Measurements from ENCODE around the gene ADAMTS2. TPM values are rescaled to one million over a fixed set of nuclear protein-coding genes. Genes with fewer than 3 reads are reported as not detected.

The ADAMTS2 gene
- total RNA-seq, 5 donors from 2014 or later (not counting 1 experiment from before 2014, with no cell fraction given) = 0.09 to 0.23 TPM; not detected in 3

DNA sequence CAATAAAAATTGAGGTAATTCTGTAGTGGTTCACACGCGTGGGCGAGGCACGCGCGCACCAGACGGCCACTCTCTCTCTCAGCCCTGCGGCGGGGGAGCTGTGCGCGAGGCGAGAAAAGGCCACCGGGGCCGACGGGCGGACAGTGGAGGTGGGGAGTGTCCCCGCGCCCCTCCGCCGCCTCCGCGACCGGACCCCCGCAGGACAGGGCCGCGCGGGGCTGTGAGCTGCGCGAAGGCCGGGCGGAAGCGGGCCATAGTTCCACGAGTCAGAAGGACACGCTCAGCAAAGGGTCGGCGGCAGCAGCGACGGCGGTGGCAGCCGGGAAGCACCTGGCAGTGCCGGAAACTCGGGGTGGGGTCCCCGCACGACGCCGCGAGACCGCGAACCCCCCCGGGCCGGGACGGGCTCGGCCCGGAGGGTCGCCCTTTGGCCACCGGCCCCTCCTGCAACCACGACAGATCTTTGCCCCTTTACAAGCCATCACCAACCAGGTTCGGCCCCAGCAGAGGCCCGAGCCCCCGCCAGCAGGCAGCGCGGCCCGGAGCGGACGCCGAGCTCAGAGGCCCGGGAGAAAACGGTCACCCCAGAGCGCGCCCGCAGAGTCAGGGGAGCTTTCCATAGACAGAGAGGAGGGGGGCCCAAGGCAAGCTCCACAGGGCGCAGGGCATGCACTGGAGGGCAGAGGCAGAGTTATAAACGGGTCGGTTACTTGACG lies 224.2 kb downstream of the ADAMTS2 start:
- ATAC-seq (replicated peaks in 1 of 4) = no peak
- H3K4me3 Mint-ChIP-seq = no peak overlapping the region
- WGBS (ENCODE audit: insufficient coverage) = 85% methylated on average over 66 of the region's 75 CpGs
- H3K36me3 Mint-ChIP-seq = peaks cover 3% of the 10 kb centered on the region
- H3K4me3 ChIP-seq (ENCODE audit: control insufficient read depth in 1 of 2, extremely low read depth in 1 of 2, low read length in 1 of 2) = no peak overlapping the region
- H3K27me3 Mint-ChIP-seq = no peaks in the 10 kb centered on the region
- H3K36me3 ChIP-seq (ENCODE audit: control insufficient read depth in 2 of 2, extremely low read depth in 1 of 2, insufficient read depth in 1 of 2, low read length in 1 of 2) = no peaks in the 10 kb centered on the region
- ChIA-PET CTCF (no interaction called here), POLR2A (no interaction called here)
- H3K27ac ChIP-seq (ENCODE audit: low read length) = no peak overlapping the region
- no peaks in the 10 kb centered on the region for H3K9me3 ChIP-seq
- H3K27me3 ChIP-seq (replicated peaks in 1 of 2; ENCODE audit: control insufficient read depth in 2 of 2, extremely low read depth in 1 of 2, insufficient read depth in 2 of 2, low read length in 1 of 2) = peaks cover 0 to 11% of the 10 kb centered on the region in 2 experiments
- no peak overlapping the region for H3K27ac Mint-ChIP-seq
- H3K4me1 Mint-ChIP-seq = no peaks in the 10 kb centered on the region
- peaks cover 0 to 5% (median 5%) of the 10 kb centered on the region in 3 donors for H3K9me3 Mint-ChIP-seq
- H3K4me1 ChIP-seq (ENCODE audit: control insufficient read depth in 1 of 2, extremely low read depth in 1 of 2, insufficient read depth in 2 of 2, low read length in 2 of 2) = no peaks in the 10 kb centered on the region
- no peak for DNase-seq

DNA sequence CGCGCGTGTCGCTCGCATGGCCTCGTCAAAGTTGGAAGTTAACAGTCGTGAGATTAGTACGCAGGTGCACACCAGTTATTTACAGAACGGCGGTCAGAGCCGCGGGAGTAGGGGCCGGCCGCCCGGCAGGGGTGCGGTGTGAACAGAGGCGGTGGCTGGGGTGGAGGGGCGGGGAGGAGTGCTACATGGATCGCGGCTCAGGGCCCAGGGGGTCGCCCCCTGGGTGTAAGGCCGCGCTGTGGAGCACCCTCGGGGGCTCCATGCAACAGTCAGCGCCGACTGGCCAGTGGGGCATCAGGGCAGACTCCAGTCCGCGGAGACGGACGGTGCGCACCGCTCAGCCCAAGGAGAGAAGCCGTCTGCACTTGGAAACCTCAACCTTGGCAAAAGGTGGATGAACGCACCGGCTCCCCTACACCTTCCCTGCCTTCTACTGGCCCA lies 224.8 kb downstream of the ADAMTS2 start:
- WGBS (ENCODE audit: insufficient coverage) = 98% methylated on average over 31 of the region's 35 CpGs
- Mint-ChIP-seq H3K9me3 (peaks cover 1 to 6% (median 5%) of the 10 kb centered on the region in 3 donors), H3K36me3 (peaks cover 3% of the 10 kb centered on the region), H3K27me3 (no peaks in the 10 kb centered on the region), H3K27ac (no peak overlapping the region), H3K4me1 (no peaks in the 10 kb centered on the region), H3K4me3 (no peak overlapping the region)
- peaks cover 0 to 14% of the 10 kb centered on the region in 2 experiments for H3K27me3 ChIP-seq (replicated peaks in 1 of 2; ENCODE audit: control insufficient read depth in 2 of 2, extremely low read depth in 1 of 2, insufficient read depth in 2 of 2, low read length in 1 of 2)
- no peaks in the 10 kb centered on the region for H3K9me3 ChIP-seq
- CTCF ChIA-PET = no interaction called here
- H3K27ac ChIP-seq (ENCODE audit: low read length) = no peak overlapping the region
- no peak for DNase-seq
- POLR2A ChIA-PET = no interaction called here
- ATAC-seq (replicated peaks in 1 of 4) = no peak
- H3K36me3 ChIP-seq (ENCODE audit: control insufficient read depth in 2 of 2, extremely low read depth in 1 of 2, insufficient read depth in 1 of 2, low read length in 1 of 2) = no peaks in the 10 kb centered on the region
- H3K4me3 ChIP-seq (ENCODE audit: control insufficient read depth in 1 of 2, extremely low read depth in 1 of 2, low read length in 1 of 2) = no peak overlapping the region
- no peaks in the 10 kb centered on the region for H3K4me1 ChIP-seq (ENCODE audit: control insufficient read depth in 1 of 2, extremely low read depth in 1 of 2, insufficient read depth in 2 of 2, low read length in 2 of 2)

DNA sequence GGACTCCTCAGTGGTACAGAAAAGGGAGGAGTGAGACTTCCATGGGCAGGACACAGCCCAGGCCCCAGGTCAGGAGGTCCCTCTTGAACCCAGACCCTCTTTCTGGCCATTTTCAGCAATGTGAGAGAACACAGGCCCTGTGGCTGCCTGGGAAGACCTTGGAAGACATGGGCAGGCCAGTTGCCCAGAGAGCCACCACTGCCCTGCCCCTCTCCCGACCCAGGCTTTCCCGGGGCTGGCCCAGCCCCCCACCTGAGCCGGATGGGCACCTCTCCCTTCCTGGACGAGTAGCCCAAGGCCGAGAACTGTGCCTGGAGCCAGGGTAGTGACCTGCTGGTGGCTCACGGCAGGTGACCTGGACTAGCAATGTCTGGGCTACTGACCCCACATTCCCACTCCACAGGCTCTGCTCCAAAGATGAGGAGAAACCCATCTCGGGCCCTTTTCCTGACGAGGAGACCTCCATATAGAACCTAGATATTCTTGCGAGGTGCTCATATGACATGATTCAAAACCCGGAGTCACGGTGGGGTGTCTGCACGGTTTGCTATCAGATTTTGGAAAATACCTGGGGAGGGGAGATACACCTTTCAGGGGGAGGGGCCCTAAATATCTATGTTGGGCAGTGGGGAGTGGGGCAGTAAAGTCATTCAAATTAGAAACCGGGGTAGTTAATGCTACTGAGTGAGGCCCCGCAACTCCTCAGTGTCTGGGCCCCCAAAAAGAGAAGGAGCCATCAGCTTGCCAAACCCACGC lies 225.7 kb downstream of the ADAMTS2 start:
- Mint-ChIP-seq H3K4me1 (no peaks in the 10 kb centered on the region), H3K9me3 (peaks cover 10 to 15% (median 11%) of the 10 kb centered on the region in 3 donors), H3K27ac (no peak overlapping the region), H3K27me3 (no peaks in the 10 kb centered on the region), H3K36me3 (peaks cover 3% of the 10 kb centered on the region), H3K4me3 (no peak overlapping the region)
- DNase-seq (no peak), ATAC-seq (replicated peaks in 1 of 4) (no peak)
- CTCF ChIA-PET = no interaction called here
- Histone ChIP-seq H3K27ac (ENCODE audit: low read length) (no peak overlapping the region), H3K9me3 (no peaks in the 10 kb centered on the region), H3K36me3 (ENCODE audit: control insufficient read depth in 2 of 2, extremely low read depth in 1 of 2, insufficient read depth in 1 of 2, low read length in 1 of 2) (no peaks in the 10 kb centered on the region), H3K4me3 (ENCODE audit: control insufficient read depth in 1 of 2, extremely low read depth in 1 of 2, low read length in 1 of 2) (no peak overlapping the region), H3K4me1 (ENCODE audit: control insufficient read depth in 1 of 2, extremely low read depth in 1 of 2, insufficient read depth in 2 of 2, low read length in 2 of 2) (no peaks in the 10 kb centered on the region), H3K27me3 (replicated peaks in 1 of 2; ENCODE audit: control insufficient read depth in 2 of 2, extremely low read depth in 1 of 2, insufficient read depth in 2 of 2, low read length in 1 of 2) (peaks cover 0 to 14% of the 10 kb centered on the region in 2 experiments)
- POLR2A ChIA-PET = no interaction called here
- WGBS (ENCODE audit: insufficient coverage) = 92% methylated on average over 7 of the region's 15 CpGs

DNA sequence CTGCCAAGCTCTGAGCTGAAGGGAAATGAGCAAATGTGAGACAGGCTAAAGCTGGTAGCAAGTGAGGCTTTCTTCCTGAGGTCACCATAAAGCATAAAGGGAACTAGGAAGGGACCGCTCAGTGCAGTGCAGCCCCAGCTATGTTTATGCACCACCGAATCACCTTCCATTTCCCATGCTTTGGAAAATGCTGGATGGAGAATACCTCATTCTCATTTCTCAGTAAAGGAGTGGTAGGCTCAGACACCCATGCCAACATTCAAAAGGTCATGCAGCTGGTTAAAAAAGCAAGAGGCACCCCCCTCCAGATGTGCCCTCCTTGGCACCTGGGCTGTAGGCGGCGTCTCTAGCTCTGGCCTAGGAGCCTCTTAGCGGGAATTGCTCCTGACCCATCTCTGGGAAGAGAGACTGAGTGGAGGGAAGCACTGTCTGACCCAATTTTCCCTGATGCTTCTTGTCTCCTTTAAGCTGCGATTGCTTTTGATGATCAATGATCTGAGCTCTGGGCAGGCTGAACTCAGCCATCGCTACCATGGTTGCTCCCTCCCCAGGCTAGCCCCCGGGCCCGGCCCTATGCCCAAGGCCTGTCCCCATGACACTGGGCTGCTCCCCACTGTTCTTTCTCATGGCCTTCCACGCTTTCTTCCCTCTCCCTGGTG lies 226.4 kb downstream of the ADAMTS2 start:
- Mint-ChIP-seq H3K36me3 (peaks cover 3% of the 10 kb centered on the region), H3K9me3 (peaks cover 11 to 20% (median 16%) of the 10 kb centered on the region in 3 donors), H3K4me1 (no peaks in the 10 kb centered on the region), H3K27ac (no peak overlapping the region), H3K27me3 (no peaks in the 10 kb centered on the region), H3K4me3 (no peak overlapping the region)
- H3K9me3 ChIP-seq = no peaks in the 10 kb centered on the region
- peaks cover 0 to 11% of the 10 kb centered on the region in 2 experiments for H3K27me3 ChIP-seq (replicated peaks in 1 of 2; ENCODE audit: control insufficient read depth in 2 of 2, extremely low read depth in 1 of 2, insufficient read depth in 2 of 2, low read length in 1 of 2)
- no peak for DNase-seq
- CTCF ChIA-PET = no interaction called here
- H3K4me3 ChIP-seq (ENCODE audit: control insufficient read depth in 1 of 2, extremely low read depth in 1 of 2, low read length in 1 of 2) = no peak overlapping the region
- POLR2A ChIA-PET = no interaction called here
- no peak for ATAC-seq (replicated peaks in 1 of 4)
- no peak overlapping the region for H3K27ac ChIP-seq (ENCODE audit: low read length)
- no peaks in the 10 kb centered on the region for H3K36me3 ChIP-seq (ENCODE audit: control insufficient read depth in 2 of 2, extremely low read depth in 1 of 2, insufficient read depth in 1 of 2, low read length in 1 of 2)
- WGBS (ENCODE audit: insufficient coverage) = 94% methylated on average over 5 of the region's 10 CpGs
- no peaks in the 10 kb centered on the region for H3K4me1 ChIP-seq (ENCODE audit: control insufficient read depth in 1 of 2, extremely low read depth in 1 of 2, insufficient read depth in 2 of 2, low read length in 2 of 2)

DNA sequence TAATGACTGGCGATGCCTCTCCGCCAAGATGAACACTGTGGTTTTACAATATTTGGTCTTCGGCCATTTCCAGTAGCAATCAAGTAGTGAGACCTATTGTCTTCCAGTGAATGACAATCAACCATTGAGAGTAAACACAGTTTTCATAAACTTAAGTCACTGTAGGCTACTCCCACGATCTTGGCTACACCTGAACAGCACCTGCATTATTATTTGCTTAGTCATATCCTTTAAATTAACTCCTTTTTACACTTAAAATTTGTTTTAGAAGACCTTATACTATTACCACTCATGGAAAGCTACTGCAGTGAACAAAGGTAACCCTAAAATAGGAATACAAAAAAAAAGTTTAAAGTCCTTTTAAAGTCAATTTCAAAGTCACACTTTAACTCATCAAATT lies 226.9 kb downstream of the ADAMTS2 start:
- DNase-seq (no peak), ATAC-seq (replicated peaks in 1 of 4) (no peak)
- Mint-ChIP-seq H3K36me3 (peaks cover 3% of the 10 kb centered on the region), H3K27ac (no peak overlapping the region), H3K9me3 (peaks cover 11 to 25% (median 21%) of the 10 kb centered on the region in 3 donors), H3K4me1 (no peaks in the 10 kb centered on the region), H3K4me3 (no peak overlapping the region), H3K27me3 (no peaks in the 10 kb centered on the region)
- ChIA-PET CTCF (no interaction called here), POLR2A (no interaction called here)
- no peaks in the 10 kb centered on the region for H3K9me3 ChIP-seq
- 90% methylated on average over 3 of the region's 4 CpGs for WGBS (ENCODE audit: insufficient coverage)
- H3K36me3 ChIP-seq (ENCODE audit: control insufficient read depth in 2 of 2, extremely low read depth in 1 of 2, insufficient read depth in 1 of 2, low read length in 1 of 2) = no peaks in the 10 kb centered on the region
- H3K27me3 ChIP-seq (replicated peaks in 1 of 2; ENCODE audit: control insufficient read depth in 2 of 2, extremely low read depth in 1 of 2, insufficient read depth in 2 of 2, low read length in 1 of 2) = peaks cover 0 to 10% of the 10 kb centered on the region in 2 experiments
- no peaks in the 10 kb centered on the region for H3K4me1 ChIP-seq (ENCODE audit: control insufficient read depth in 1 of 2, extremely low read depth in 1 of 2, insufficient read depth in 2 of 2, low read length in 2 of 2)
- H3K4me3 ChIP-seq (ENCODE audit: control insufficient read depth in 1 of 2, extremely low read depth in 1 of 2, low read length in 1 of 2) = no peak overlapping the region
- H3K27ac ChIP-seq (ENCODE audit: low read length) = no peak overlapping the region

DNA sequence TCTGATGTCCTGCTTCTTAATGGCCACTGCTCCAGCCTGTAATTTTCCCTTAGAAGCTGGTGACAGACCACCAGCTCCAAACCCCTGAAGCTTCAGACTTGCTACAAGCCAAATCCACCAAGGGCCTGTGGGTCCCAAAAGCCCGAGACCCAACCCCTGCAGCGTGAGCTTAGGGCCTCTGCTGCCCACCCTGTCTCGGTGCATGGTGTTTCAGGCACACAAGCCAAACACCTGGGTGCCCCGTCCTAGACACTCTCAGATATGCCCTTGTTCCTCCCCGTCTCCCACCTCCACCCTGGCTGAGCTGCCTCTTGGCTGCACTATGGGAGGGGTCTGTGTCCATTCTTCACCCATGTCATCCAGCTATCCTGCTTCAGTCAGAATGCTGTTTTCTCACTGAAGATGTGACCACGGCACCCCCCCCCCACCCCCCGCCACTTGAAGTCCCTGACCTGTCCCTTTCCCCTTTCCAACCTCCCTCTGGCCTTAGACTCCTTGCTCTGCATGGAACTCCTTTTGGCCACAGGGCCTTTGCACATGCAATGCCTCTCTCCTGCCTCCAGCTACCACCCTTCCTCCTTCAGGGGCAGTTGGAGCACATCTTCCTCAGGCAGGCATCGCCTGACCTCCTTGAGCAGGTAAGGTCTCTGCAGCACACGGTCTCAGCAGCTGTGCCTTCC lies 229.3 kb downstream of the ADAMTS2 start:
- Histone ChIP-seq H3K27ac (ENCODE audit: low read length) (no peak overlapping the region), H3K4me1 (ENCODE audit: control insufficient read depth in 1 of 2, extremely low read depth in 1 of 2, insufficient read depth in 2 of 2, low read length in 2 of 2) (no peaks in the 10 kb centered on the region), H3K4me3 (ENCODE audit: control insufficient read depth in 1 of 2, extremely low read depth in 1 of 2, low read length in 1 of 2) (no peak overlapping the region), H3K9me3 (no peaks in the 10 kb centered on the region), H3K36me3 (ENCODE audit: control insufficient read depth in 2 of 2, extremely low read depth in 1 of 2, insufficient read depth in 1 of 2, low read length in 1 of 2) (no peaks in the 10 kb centered on the region), H3K27me3 (replicated peaks in 1 of 2; ENCODE audit: control insufficient read depth in 2 of 2, extremely low read depth in 1 of 2, insufficient read depth in 2 of 2, low read length in 1 of 2) (peaks cover 0 to 8% of the 10 kb centered on the region in 2 experiments)
- CTCF ChIA-PET = no interaction called here
- H3K27ac Mint-ChIP-seq = no peak overlapping the region
- POLR2A ChIA-PET = no interaction called here
- DNase-seq = no peak
- H3K4me3 Mint-ChIP-seq = no peak overlapping the region
- 86% methylated on average over 8 of the region's 9 CpGs for WGBS (ENCODE audit: insufficient coverage)
- H3K27me3 Mint-ChIP-seq = no peaks in the 10 kb centered on the region
- ATAC-seq (replicated peaks in 1 of 4) = no peak
- peaks cover 11 to 33% (median 27%) of the 10 kb centered on the region in 3 donors for H3K9me3 Mint-ChIP-seq
- H3K4me1 Mint-ChIP-seq = no peaks in the 10 kb centered on the region
- peaks cover 3% of the 10 kb centered on the region for H3K36me3 Mint-ChIP-seq

All from T-cell (primary cell).